Memory B cell (primary cell): ENCODE results near the gene RASL11A.
A peak's percentile ranks its signal among the peaks of the same experiment; 100 is the strongest.
"Not testable (repeated sequence)": the region's sequence is repeated elsewhere in the genome, so short reads cannot be mapped to it uniquely, and the experiment has no call there.

Source experiments
- ATAC-seq: fragments of 150-1000 bp; cut with Tn5 transposase; 2 replicates; pipeline ENCODE4 v1.10.0; 2021; ENCODE audit warnings: low read depth, mild to moderate bottlenecking, moderate library complexity
- DNase-seq, 2 donors: peaks; one replicate each; pipeline ENCODE4 v3.0.0; 2022; ENCODE audit warnings: low spot score in 2 of 2
- H3K27ac Mint-ChIP-seq: one replicate; pipeline ENCODE4 v1.8.0; 2022; ENCODE audit warnings: mild to moderate bottlenecking, moderate library complexity, mixed read lengths
- H3K27me3 Mint-ChIP-seq: one replicate; pipeline ENCODE4 v1.8.0; 2022; ENCODE audit warnings: mixed read lengths
- H3K36me3 Mint-ChIP-seq: one replicate; pipeline ENCODE4 v1.8.0; 2022; ENCODE audit warnings: mild to moderate bottlenecking, mixed read lengths
- H3K4me1 Mint-ChIP-seq: one replicate; pipeline ENCODE4 v1.8.0; 2022; ENCODE audit warnings: mixed read lengths
- H3K4me3 Mint-ChIP-seq: one replicate; pipeline ENCODE4 v1.8.0; 2022; ENCODE audit warnings: mild to moderate bottlenecking, moderate library complexity, mixed read lengths
- H3K9me3 Mint-ChIP-seq: one replicate; pipeline ENCODE4 v1.8.0; 2022; ENCODE audit warnings: mixed read lengths

RASL11A gene, protein sequence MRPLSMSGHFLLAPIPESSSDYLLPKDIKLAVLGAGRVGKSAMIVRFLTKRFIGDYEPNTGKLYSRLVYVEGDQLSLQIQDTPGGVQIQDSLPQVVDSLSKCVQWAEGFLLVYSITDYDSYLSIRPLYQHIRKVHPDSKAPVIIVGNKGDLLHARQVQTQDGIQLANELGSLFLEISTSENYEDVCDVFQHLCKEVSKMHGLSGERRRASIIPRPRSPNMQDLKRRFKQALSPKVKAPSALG

GRCh38 chr13:27270594-27271520 is at the start of gene RASL11A:
Gene RASL11A (plus strand): TSS chr13:27270830. CDS start chr13:27270945, 115 bp downstream.
- DNase-seq, result peak; percentile 75 to 92

GRCh38 chr13:27222100-27222499 is 48.5 kb upstream of the RASL11A start:
- not testable (repeated sequence) for ATAC-seq, H3K27ac Mint-ChIP-seq, H3K9me3 Mint-ChIP-seq, DNase-seq, H3K36me3 Mint-ChIP-seq
- Mint-ChIP-seq H3K4me1 (peaks cover 22% of the 10 kb centered on the region), H3K27me3 (peaks cover 21% of the 10 kb centered on the region), H3K4me3 (peak overlapping the region; percentile 4)

More at GRCh38 chr13:27270594-27271520, at the start of gene RASL11A:
- Mint-ChIP-seq H3K9me3 (no peaks in the 10 kb centered on the region), H3K27ac (peak within 1 kb of the TSS; percentile 78), H3K27me3 (peaks cover 3% of the 10 kb centered on the region), H3K4me1 (peaks cover 19% of the 10 kb centered on the region), H3K4me3 (peak within 1 kb of the TSS; percentile 89), H3K36me3 (no peaks in the 10 kb centered on the region)
- ATAC-seq, result peak; percentile 90

DNA sequence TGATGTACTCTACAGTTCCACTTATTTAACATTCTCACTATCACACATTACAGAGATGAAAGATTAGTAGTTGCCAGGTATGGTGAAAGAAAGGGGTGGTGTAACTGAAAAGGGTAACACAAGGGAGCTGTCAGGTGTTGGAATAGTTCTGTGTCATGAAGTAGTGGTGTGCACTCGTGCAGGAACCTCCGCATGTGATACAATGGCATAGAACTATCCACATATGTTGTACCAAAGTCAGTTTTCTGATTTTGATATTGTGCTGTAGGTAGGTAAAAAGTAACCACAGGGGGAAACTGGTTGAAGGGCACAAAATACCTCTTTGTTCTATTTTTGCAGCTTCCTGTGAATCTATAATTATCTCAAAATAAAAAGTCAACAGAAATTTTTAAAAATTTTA is 43.6 kb upstream of the RASL11A start:
- DNase-seq (no peak), ATAC-seq (peak; percentile 39)
- Mint-ChIP-seq H3K4me3 (no peak overlapping the region), H3K9me3 (peaks cover 2% of the 10 kb centered on the region), H3K27ac (no peak overlapping the region), H3K27me3 (peaks cover 12% of the 10 kb centered on the region), H3K4me1 (peaks cover 15% of the 10 kb centered on the region), H3K36me3 (peaks cover 3% of the 10 kb centered on the region)

- Mint-ChIP-seq H3K9me3 (peaks cover 6% of the 10 kb centered on the region), H3K36me3 (peaks cover 5% of the 10 kb centered on the region), H3K27me3 (peaks cover 11% of the 10 kb centered on the region), H3K4me1 (peaks cover 10% of the 10 kb centered on the region), H3K4me3 (no peak overlapping the region), H3K27ac (no peak overlapping the region)
- DNase-seq, result no peak
- ATAC-seq, result no peak
These were observed 42.5 kb upstream of the RASL11A start for GRCh38 chr13:27228131-27228530.

GRCh38 chr13:27229642-27230041 is 41.0 kb upstream of the RASL11A start:
- DNase-seq (no peak), ATAC-seq (peak; percentile 58)
- H3K27ac Mint-ChIP-seq, result peak overlapping the region; percentile 55
- H3K9me3 Mint-ChIP-seq, result peaks cover 6% of the 10 kb centered on the region
- H3K36me3 Mint-ChIP-seq, result peaks cover 5% of the 10 kb centered on the region
- H3K4me3 Mint-ChIP-seq, result no peak overlapping the region
- peaks cover 7% of the 10 kb centered on the region for H3K27me3 Mint-ChIP-seq
- H3K4me1 Mint-ChIP-seq, result peaks cover 10% of the 10 kb centered on the region

GRCh38 chr13:27233964-27234363 is 36.7 kb upstream of the RASL11A start:
- Mint-ChIP-seq H3K4me1 (peaks cover 2% of the 10 kb centered on the region), H3K27ac (no peak overlapping the region), H3K4me3 (no peak overlapping the region), H3K36me3 (peaks cover 5% of the 10 kb centered on the region), H3K9me3 (peaks cover 6% of the 10 kb centered on the region), H3K27me3 (peaks cover 2% of the 10 kb centered on the region)
- DNase-seq (no peak), ATAC-seq (no peak)

DNA sequence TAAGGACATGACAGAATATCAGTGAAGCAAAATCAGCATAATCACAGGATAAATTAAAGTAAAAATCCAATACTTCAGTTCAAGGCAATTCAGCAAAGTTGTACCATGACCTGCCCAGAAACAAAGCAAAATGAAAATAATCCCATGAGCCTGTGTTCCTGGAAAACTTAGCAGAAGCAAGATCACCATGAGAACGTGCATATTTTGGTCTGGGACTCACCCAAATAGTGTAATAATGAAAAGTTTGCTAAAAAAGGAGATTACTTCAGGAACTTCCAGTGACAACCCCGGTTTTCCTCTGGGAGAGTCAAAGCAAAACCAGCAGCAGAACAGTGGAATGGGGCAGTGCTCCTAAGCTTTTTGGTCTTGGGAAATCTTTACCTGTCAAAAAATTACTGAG is 34.2 kb upstream of the RASL11A start:
- Mint-ChIP-seq H3K4me3 (no peak overlapping the region), H3K27me3 (no peaks in the 10 kb centered on the region), H3K27ac (no peak overlapping the region), H3K9me3 (peaks cover 6% of the 10 kb centered on the region), H3K4me1 (no peaks in the 10 kb centered on the region), H3K36me3 (peaks cover 2% of the 10 kb centered on the region)
- ATAC-seq (no peak), DNase-seq (no peak)

DNA sequence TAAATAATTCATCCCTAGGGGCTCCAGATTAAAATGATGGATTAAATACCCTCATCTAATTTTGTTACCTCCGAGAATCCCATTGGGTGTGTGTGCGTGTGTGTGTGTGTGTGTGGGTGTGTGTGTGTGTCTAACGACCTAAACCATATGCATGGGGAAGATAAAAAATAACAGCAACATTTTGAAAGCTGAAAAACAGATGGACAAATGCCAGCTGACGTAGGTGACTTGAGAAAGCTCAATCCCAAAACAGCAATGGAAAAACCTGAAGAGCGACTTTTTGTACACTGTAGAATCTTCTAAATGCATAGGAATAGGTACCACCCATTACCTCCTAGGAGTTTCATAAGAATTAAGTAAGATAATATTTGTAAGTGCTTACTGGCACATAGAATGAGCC is 27.9 kb upstream of the RASL11A start:
- no peak for DNase-seq
- Mint-ChIP-seq H3K4me1 (no peaks in the 10 kb centered on the region), H3K9me3 (no peaks in the 10 kb centered on the region), H3K4me3 (no peak overlapping the region), H3K27ac (no peak overlapping the region), H3K36me3 (peaks cover under 1% of the 10 kb centered on the region), H3K27me3 (no peaks in the 10 kb centered on the region)
- ATAC-seq, result no peak

DNA sequence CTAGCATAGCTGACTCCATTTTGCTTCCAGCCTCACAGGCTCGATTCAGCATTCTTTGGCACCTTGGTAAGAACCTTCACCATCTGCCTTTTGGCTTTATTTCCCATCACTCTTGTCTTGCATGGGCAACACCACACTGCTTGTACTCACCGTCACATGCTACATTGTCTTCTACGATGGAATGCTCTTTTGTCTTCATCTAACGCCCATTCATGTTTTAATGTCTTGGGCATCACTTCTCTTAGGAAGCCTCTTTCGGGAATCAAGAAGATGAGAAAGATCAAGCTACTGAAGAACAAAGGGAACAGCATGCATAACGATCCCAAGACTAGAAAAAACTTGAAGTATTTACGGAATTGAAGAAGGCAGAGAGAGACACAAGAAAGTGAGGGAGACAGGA is 25.0 kb upstream of the RASL11A start:
- Mint-ChIP-seq H3K4me3 (no peak overlapping the region), H3K27ac (no peak overlapping the region), H3K36me3 (peaks cover 2% of the 10 kb centered on the region), H3K27me3 (no peaks in the 10 kb centered on the region), H3K4me1 (peaks cover 5% of the 10 kb centered on the region), H3K9me3 (no peaks in the 10 kb centered on the region)
- DNase-seq (no peak), ATAC-seq (no peak)

- peak overlapping the region; percentile 94 for H3K4me3 Mint-ChIP-seq
- peaks cover 23% of the 10 kb centered on the region for H3K4me1 Mint-ChIP-seq
- H3K27ac Mint-ChIP-seq, result peak overlapping the region; percentile 99
- DNase-seq (no peak), ATAC-seq (peak; percentile 20)
- no peaks in the 10 kb centered on the region for H3K9me3 Mint-ChIP-seq
- peaks cover 7% of the 10 kb centered on the region for H3K36me3 Mint-ChIP-seq
- no peaks in the 10 kb centered on the region for H3K27me3 Mint-ChIP-seq
These were observed 19.8 kb upstream of the RASL11A start for GRCh38 chr13:27250833-27251165.

DNA sequence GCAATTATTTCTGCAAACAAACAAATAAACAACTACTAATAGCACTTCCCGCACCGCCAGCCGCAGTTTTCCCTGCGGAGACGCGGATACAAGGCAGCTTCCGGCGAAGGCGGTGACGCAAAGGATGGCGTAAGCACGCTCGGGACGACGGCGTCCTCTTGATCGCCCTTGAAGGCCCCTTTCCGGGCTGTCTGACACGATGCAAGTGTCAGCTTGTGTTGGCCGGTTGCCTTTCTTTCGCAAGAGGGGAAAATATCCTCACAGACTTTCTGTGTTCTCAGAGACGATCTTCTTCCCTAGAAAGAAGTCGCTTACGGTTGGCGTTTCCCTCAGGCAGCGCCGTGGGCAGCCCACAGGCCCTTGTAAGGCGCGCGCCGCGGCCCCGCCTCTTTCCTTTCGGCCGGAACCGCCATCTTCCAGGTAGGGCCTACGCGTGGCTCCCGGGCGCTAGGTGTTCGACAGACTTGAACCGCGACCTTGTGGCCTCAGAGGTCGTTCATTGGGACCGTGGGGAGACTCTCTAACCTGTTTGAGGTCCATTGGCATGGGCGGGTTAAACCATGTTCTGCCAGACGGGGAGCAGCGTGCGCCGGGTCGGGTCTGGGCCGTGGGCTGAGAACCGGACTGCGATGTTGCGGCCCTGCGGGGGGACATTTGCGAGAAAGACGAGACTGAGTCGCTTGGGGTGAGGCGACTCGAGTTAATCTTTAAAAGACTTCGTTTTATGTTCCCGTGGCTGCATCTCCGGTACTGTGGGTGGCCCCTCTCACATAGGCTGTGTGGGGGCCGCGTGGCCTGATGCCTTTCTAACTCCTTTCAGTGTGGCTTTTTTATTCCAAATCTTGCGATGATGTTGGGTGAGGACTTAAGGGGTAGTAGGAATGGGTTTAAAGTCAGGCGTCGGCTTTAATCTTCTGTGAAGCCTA is 19.2 kb upstream of the RASL11A start, which contains the start of gene RPL21:
TSS of gene RPL21 (plus strand) at position 393 of the 926 bp plus-strand sequence. CDS start 2,219 bp downstream, outside the sequence.
- DNase-seq, result peak; percentile 95 to 98
- Mint-ChIP-seq H3K27ac (peak within 1 kb of the TSS; percentile 99), H3K4me1 (peaks cover 23% of the 10 kb centered on the region), H3K9me3 (no peaks in the 10 kb centered on the region), H3K4me3 (peak within 1 kb of the TSS; percentile 94), H3K27me3 (no peaks in the 10 kb centered on the region), H3K36me3 (peaks cover 7% of the 10 kb centered on the region)
- peak; percentile 90 for ATAC-seq

- peaks cover 7% of the 10 kb centered on the region for H3K36me3 Mint-ChIP-seq
- H3K9me3 Mint-ChIP-seq, result no peaks in the 10 kb centered on the region
- peaks cover 23% of the 10 kb centered on the region for H3K4me1 Mint-ChIP-seq
- H3K27ac Mint-ChIP-seq, result peak overlapping the region; percentile 99
- no peaks in the 10 kb centered on the region for H3K27me3 Mint-ChIP-seq
- DNase-seq, result no peak
- H3K4me3 Mint-ChIP-seq, result peak overlapping the region; percentile 94
- no peak for ATAC-seq
These were observed 18.2 kb upstream of the RASL11A start for GRCh38 chr13:27252467-27252866.

GRCh38 chr13:27257233-27257568 is 13.4 kb upstream of the RASL11A start:
- Mint-ChIP-seq H3K4me3 (no peak overlapping the region), H3K36me3 (peaks cover 9% of the 10 kb centered on the region), H3K27me3 (no peaks in the 10 kb centered on the region), H3K4me1 (peaks cover 41% of the 10 kb centered on the region), H3K9me3 (no peaks in the 10 kb centered on the region), H3K27ac (no peak overlapping the region)
- ATAC-seq, result no peak
- no peak for DNase-seq
